WTC11 (cell line): ENCODE results near the gene BNC2.

Experiments
- ATF3 ChIP-seq: sonication (generic); formaldehyde crosslinking; conservative IDR thresholded peaks from 2 replicates; pipeline ENCODE4 v1.8.1; 2022; ENCODE audit warnings: mild to moderate bottlenecking, missing genetic modification reagents
- ATF6 ChIP-seq: sonication (generic); formaldehyde crosslinking; IDR thresholded peaks from 2 replicates; pipeline ENCODE4 v1.8.1; 2023; ENCODE audit warnings: mild to moderate bottlenecking, missing genetic modification reagents
- ELF4 ChIP-seq: sonication (generic); formaldehyde crosslinking; IDR thresholded peaks from 2 replicates; pipeline ENCODE4 v1.8.1; 2022; ENCODE audit warnings: low read depth, mild to moderate bottlenecking, moderate library complexity, missing genetic modification reagents
- JUN ChIP-seq: sonication (generic); formaldehyde crosslinking; IDR thresholded peaks from 2 replicates; pipeline ENCODE4 v1.8.0; 2023; ENCODE audit warnings: mild to moderate bottlenecking, missing genetic modification reagents
- MLX ChIP-seq: sonication (generic); formaldehyde crosslinking; IDR thresholded peaks from 2 replicates; pipeline ENCODE4 v1.8.1; 2023; ENCODE audit warnings: mild to moderate bottlenecking, missing genetic modification reagents, moderate library complexity
- NR2C2 ChIP-seq: sonication (generic); formaldehyde crosslinking; IDR thresholded peaks from 2 replicates; pipeline ENCODE4 v1.8.0; 2022; ENCODE audit warnings: mild to moderate bottlenecking, missing genetic modification reagents
- ZNF121 ChIP-seq: sonication (generic); formaldehyde crosslinking; IDR thresholded peaks from 2 replicates; pipeline ENCODE4 v1.8.0; 2023; ENCODE audit warnings: missing genetic modification reagents
- TF ChIP-seq, protein P1 (sequence below): fragments of 200-600 bp; IDR thresholded peaks from 2 replicates; pipeline ENCODE4 v1.8.0; 2022; ENCODE audit warnings: antibody characterized with exemption
- TF ChIP-seq, protein P2 (sequence below): sonication (generic); formaldehyde crosslinking; IDR thresholded peaks from 2 replicates; pipeline ENCODE4 v1.8.1; 2022; ENCODE audit warnings: missing genetic modification reagents, borderline replicate concordance
- TF ChIP-seq, protein P3 (sequence below): sonication (generic); formaldehyde crosslinking; IDR thresholded peaks from 2 replicates; pipeline ENCODE4 v1.8.1; 2022; ENCODE audit warnings: low read depth, mild to moderate bottlenecking, moderate library complexity, missing genetic modification reagents, borderline replicate concordance
- TF ChIP-seq, protein P4 (sequence below): sonication (generic); formaldehyde crosslinking; IDR thresholded peaks from 2 replicates; pipeline ENCODE4 v1.8.0; 2022; ENCODE audit warnings: mild to moderate bottlenecking, missing genetic modification reagents

GRCh38 chr9:16602494-16602893 lies 268.0 kb downstream of the BNC2 start:
- TF ChIP-seq ELF4 (CRISPR knock-in tag) (no peak), MLX (CRISPR knock-in tag) (no peak), ZNF121 (CRISPR knock-in tag) (no peak), JUN (CRISPR knock-in tag) (no peak), ATF6 (CRISPR knock-in tag) (no peak), ATF3 (no peak), NR2C2 (CRISPR knock-in tag) (no peak)
- TF ChIP-seq, protein P1, sequence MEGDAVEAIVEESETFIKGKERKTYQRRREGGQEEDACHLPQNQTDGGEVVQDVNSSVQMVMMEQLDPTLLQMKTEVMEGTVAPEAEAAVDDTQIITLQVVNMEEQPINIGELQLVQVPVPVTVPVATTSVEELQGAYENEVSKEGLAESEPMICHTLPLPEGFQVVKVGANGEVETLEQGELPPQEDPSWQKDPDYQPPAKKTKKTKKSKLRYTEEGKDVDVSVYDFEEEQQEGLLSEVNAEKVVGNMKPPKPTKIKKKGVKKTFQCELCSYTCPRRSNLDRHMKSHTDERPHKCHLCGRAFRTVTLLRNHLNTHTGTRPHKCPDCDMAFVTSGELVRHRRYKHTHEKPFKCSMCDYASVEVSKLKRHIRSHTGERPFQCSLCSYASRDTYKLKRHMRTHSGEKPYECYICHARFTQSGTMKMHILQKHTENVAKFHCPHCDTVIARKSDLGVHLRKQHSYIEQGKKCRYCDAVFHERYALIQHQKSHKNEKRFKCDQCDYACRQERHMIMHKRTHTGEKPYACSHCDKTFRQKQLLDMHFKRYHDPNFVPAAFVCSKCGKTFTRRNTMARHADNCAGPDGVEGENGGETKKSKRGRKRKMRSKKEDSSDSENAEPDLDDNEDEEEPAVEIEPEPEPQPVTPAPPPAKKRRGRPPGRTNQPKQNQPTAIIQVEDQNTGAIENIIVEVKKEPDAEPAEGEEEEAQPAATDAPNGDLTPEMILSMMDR, result no peak
- TF ChIP-seq, protein P2, sequence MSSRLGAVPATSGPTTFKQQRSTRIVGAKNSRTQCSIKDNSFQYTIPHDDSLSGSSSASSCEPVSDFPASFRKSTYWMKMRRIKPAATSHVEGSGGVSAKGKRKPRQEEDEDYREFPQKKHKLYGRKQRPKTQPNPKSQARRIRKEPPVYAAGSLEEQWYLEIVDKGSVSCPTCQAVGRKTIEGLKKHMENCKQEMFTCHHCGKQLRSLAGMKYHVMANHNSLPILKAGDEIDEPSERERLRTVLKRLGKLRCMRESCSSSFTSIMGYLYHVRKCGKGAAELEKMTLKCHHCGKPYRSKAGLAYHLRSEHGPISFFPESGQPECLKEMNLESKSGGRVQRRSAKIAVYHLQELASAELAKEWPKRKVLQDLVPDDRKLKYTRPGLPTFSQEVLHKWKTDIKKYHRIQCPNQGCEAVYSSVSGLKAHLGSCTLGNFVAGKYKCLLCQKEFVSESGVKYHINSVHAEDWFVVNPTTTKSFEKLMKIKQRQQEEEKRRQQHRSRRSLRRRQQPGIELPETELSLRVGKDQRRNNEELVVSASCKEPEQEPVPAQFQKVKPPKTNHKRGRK (CRISPR knock-in tag), result no peak
- TF ChIP-seq, protein P3, sequence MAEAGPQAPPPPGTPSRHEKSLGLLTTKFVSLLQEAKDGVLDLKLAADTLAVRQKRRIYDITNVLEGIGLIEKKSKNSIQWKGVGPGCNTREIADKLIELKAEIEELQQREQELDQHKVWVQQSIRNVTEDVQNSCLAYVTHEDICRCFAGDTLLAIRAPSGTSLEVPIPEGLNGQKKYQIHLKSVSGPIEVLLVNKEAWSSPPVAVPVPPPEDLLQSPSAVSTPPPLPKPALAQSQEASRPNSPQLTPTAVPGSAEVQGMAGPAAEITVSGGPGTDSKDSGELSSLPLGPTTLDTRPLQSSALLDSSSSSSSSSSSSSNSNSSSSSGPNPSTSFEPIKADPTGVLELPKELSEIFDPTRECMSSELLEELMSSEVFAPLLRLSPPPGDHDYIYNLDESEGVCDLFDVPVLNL (CRISPR knock-in tag), result no peak
- TF ChIP-seq, protein P4, sequence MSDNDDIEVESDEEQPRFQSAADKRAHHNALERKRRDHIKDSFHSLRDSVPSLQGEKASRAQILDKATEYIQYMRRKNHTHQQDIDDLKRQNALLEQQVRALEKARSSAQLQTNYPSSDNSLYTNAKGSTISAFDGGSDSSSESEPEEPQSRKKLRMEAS (CRISPR knock-in tag), result no peak
